Suprapubic skin (tissue), 4 donors: ENCODE results near the gene C1QTNF4. TPM values are rescaled to one million over a fixed set of nuclear protein-coding genes. Genes with fewer than 3 reads are reported as not detected.
"Not testable (repeated sequence)": the region's sequence is repeated elsewhere in the genome, so short reads cannot be mapped to it uniquely, and the experiment has no call there.

Source experiments
- DNase-seq, 2 donors: peaks; one replicate each; pipeline ENCODE4 v3.0.0-alpha.2; 2019; ENCODE audit warnings: low spot score in 2 of 2
- H3K27ac ChIP-seq: fragments of 200-600 bp; sonication (generic); one replicate; pipeline ENCODE4 v1.5.1; 2019
- H3K27me3 ChIP-seq: fragments of 200-600 bp; sonication (generic); one replicate; pipeline ENCODE4 v1.5.1; 2019
- H3K36me3 ChIP-seq: fragments of 200-600 bp; sonication (generic); one replicate; pipeline ENCODE4 v1.5.1; 2019
- H3K4me1 ChIP-seq: fragments of 200-600 bp; sonication (generic); one replicate; pipeline ENCODE4 v1.5.1; 2019
- H3K4me3 ChIP-seq: fragments of 200-600 bp; sonication (generic); one replicate; pipeline ENCODE4 v1.5.1; 2019; ENCODE audit warnings: mild to moderate bottlenecking
- H3K9me3 ChIP-seq: fragments of 200-600 bp; sonication (generic); one replicate; pipeline ENCODE4 v1.5.1; 2019
- CTCF ChIP-seq, 2 donors: fragments of 200-600 bp in 1 of 2; fragments of 450-650 bp in 1 of 2; sonication (generic) in 1 of 2; IDR thresholded peaks; one replicate each; pipeline ENCODE4 v1.5.1; 2016 to 2019; ENCODE audit warnings: antibody characterized with exemption in 2 of 2, mild to moderate bottlenecking in 1 of 2, moderate library complexity in 1 of 2
- EP300 ChIP-seq: sonication (generic); formaldehyde crosslinking; IDR thresholded peaks from one replicate; pipeline ENCODE4 v1.6.1; 2017; ENCODE audit warnings: antibody characterized with exemption
- POLR2A ChIP-seq, 2 donors: fragments of 450-650 bp; IDR thresholded peaks; one replicate each; pipeline ENCODE4 v1.6.1; 2017; ENCODE audit warnings: antibody characterized with exemption in 2 of 2, mild to moderate bottlenecking in 2 of 2, moderate library complexity in 2 of 2
- POLR2AphosphoS5 ChIP-seq, 3 donors: sonication (generic); formaldehyde crosslinking; IDR thresholded peaks; one replicate each; pipeline ENCODE4 v1.6.1; 2017; ENCODE audit warnings: antibody characterized with exemption in 3 of 3
- WGBS: methylation state at CpG from one replicate; pipeline ENCODE4 v1.1.5; 2018; 5-methylcytosine and 5-hydroxymethylcytosine counted together
- total RNA-seq, 4 donors: library from RNA; depleted of rRNA; stranded (reverse); fragments of >200 nt; gene quantifications; one replicate each; pipeline ENCODE4 v1.1.0, GENCODE V29; 2016

Gene C1QTNF4
- total RNA-seq, 4 donors from 2014 or later = 0.76 to 1.9 (median 1.4) TPM

GRCh38 chr11:47560426-47560825 is 33.8 kb downstream of the C1QTNF4 start:
- Histone ChIP-seq H3K4me3 (no peak overlapping the region), H3K9me3 (no peaks in the 10 kb centered on the region), H3K36me3 (no peaks in the 10 kb centered on the region), H3K4me1 (peaks cover 10% of the 10 kb centered on the region), H3K27me3 (no peaks in the 10 kb centered on the region), H3K27ac (no peak overlapping the region)
- DNase-seq = no peak
- TF ChIP-seq CTCF (IDR thresholded peaks at IDR 0.05) = no peak
- no peak for TF ChIP-seq EP300
- no peak for TF ChIP-seq POLR2AphosphoS5 (IDR thresholded peaks at IDR 0.05)
- no peak for TF ChIP-seq POLR2A (IDR thresholded peaks at IDR 0.05)
- 64% methylated on average over 2 of the region's 2 CpGs for WGBS

- Histone ChIP-seq H3K27ac (no peak overlapping the region), H3K27me3 (no peaks in the 10 kb centered on the region), H3K36me3 (no peaks in the 10 kb centered on the region), H3K9me3 (no peaks in the 10 kb centered on the region), H3K4me1 (peaks cover 2% of the 10 kb centered on the region), H3K4me3 (no peak overlapping the region)
- no peak for TF ChIP-seq POLR2AphosphoS5 (IDR thresholded peaks at IDR 0.05)
- TF ChIP-seq EP300 = no peak
- no peak for TF ChIP-seq POLR2A (IDR thresholded peaks at IDR 0.05)
- TF ChIP-seq CTCF (IDR thresholded peaks at IDR 0.05) = no peak
- DNase-seq = no peak
- WGBS = 93% methylated on average over 1 of the region's 1 CpG
Measured at GRCh38 chr11:47558695-47559094, 35.5 kb downstream of the C1QTNF4 start.

GRCh38 chr11:47557004-47557403 is 37.2 kb downstream of the C1QTNF4 start:
- WGBS = 95% methylated on average over 12 of the region's 12 CpGs
- not testable (repeated sequence) for H3K4me3 ChIP-seq, H3K36me3 ChIP-seq, H3K9me3 ChIP-seq, H3K27ac ChIP-seq, H3K27me3 ChIP-seq, DNase-seq
- peaks cover 12% of the 10 kb centered on the region for H3K4me1 ChIP-seq

- peak overlapping the region; percentile 93 for H3K4me3 ChIP-seq
- H3K27ac ChIP-seq = peak overlapping the region; percentile 94
- no peaks in the 10 kb centered on the region for H3K36me3 ChIP-seq
- 3% methylated on average over 8 of the region's 9 CpGs for WGBS
- no peaks in the 10 kb centered on the region for H3K9me3 ChIP-seq
- DNase-seq = no peak
- peaks cover 37% of the 10 kb centered on the region for H3K4me1 ChIP-seq
- TF ChIP-seq POLR2AphosphoS5 (IDR thresholded peaks at IDR 0.05) = no peak
- no peak for TF ChIP-seq CTCF (IDR thresholded peaks at IDR 0.05)
- no peak for TF ChIP-seq EP300
- TF ChIP-seq POLR2A (IDR thresholded peaks at IDR 0.05) = no peak
- no peaks in the 10 kb centered on the region for H3K27me3 ChIP-seq
Measured at GRCh38 chr11:47553406-47553743, 40.8 kb downstream of the C1QTNF4 start.

- H3K36me3 ChIP-seq = no peaks in the 10 kb centered on the region
- H3K27me3 ChIP-seq = no peaks in the 10 kb centered on the region
- peak within 1 kb of the TSS; percentile 94 for H3K27ac ChIP-seq
- peaks cover 43% of the 10 kb centered on the region for H3K4me1 ChIP-seq
- TF ChIP-seq POLR2AphosphoS5 (IDR thresholded peaks at IDR 0.05) (peak in 2 of 3 donors; percentile 45), POLR2A (IDR thresholded peaks at IDR 0.05) (peak in 1 of 2 donors; percentile 59), EP300 (no peak), CTCF (IDR thresholded peaks at IDR 0.05) (peak; percentile 84 to 99)
- WGBS = under 1% methylated on average over 26 of the region's 89 CpGs
- peak within 1 kb of the TSS; percentile 93 for H3K4me3 ChIP-seq
- peak; percentile 93 to 95 for DNase-seq
- H3K9me3 ChIP-seq = no peaks in the 10 kb centered on the region
Measured at GRCh38 chr11:47552566-47553405, 41.4 kb downstream of the C1QTNF4 start, which contains the start of gene CELF1. Gene CELF1, minus strand, starts transcription at chr11:47553132. Its CDS starts 53,609 bp downstream, at chr11:47499523.
